NCI-H2081 treated with DMSO at 0.1 percent for 48 hours (cell line): ENCODE results near the gene CALCB.
A peak's percentile ranks its signal among the peaks of the same experiment; 100 is the strongest.

Experiments
- DNase-seq: peaks from one replicate; lab custom pipeline; 2025; lab: John Stamatoyannopoulos, UW

The CALCB gene

GRCh38 chr11:15074206-15075161 lies 1.1 kb downstream of the CALCB start:
- peak; percentile 70 for DNase-seq

- DNase-seq = no peak
These were observed 1.8 kb downstream of the CALCB start for GRCh38 chr11:15075162-15075526.

GRCh38 chr11:15091175-15091574 lies 17.8 kb downstream of the CALCB start:
- no peak for DNase-seq

- no peak for DNase-seq
These were observed 18.2 kb downstream of the CALCB start for GRCh38 chr11:15091625-15092024.

- DNase-seq = no peak
These were observed 20.0 kb downstream of the CALCB start for GRCh38 chr11:15093432-15093831.

- no peak for DNase-seq
These were observed 22.4 kb downstream of the CALCB start for GRCh38 chr11:15095736-15096228.

- DNase-seq = no peak
These were observed 24.0 kb downstream of the CALCB start for GRCh38 chr11:15097411-15097810.

GRCh38 chr11:15099267-15099666 lies 25.9 kb downstream of the CALCB start:
- no peak for DNase-seq

GRCh38 chr11:15101072-15101709 lies 27.8 kb downstream of the CALCB start:
- peak; percentile 16 for DNase-seq

- no peak for DNase-seq
These were observed 30.8 kb downstream of the CALCB start for GRCh38 chr11:15104166-15104565.

- DNase-seq = no peak
These were observed 33.0 kb downstream of the CALCB start for GRCh38 chr11:15106201-15106965.

- no peak for DNase-seq
These were observed 34.5 kb downstream of the CALCB start for GRCh38 chr11:15107730-15108515.

GRCh38 chr11:15108592-15109130 lies 35.3 kb downstream of the CALCB start:
- no peak for DNase-seq

GRCh38 chr11:15109602-15110001 lies 36.2 kb downstream of the CALCB start:
- DNase-seq = no peak

- DNase-seq = no peak
These were observed 37.8 kb downstream of the CALCB start for GRCh38 chr11:15111215-15111614.

GRCh38 chr11:15112131-15112541 lies 38.7 kb downstream of the CALCB start:
- no peak for DNase-seq

- DNase-seq = no peak
These were observed 40.0 kb downstream of the CALCB start for GRCh38 chr11:15113381-15113780.

GRCh38 chr11:15114501-15115475 lies 41.4 kb downstream of the CALCB start, which contains the start of gene INSC:
Gene INSC, plus strand, starts transcription at chr11:15114923. Its CDS starts 34,252 bp downstream, at chr11:15149175.
- DNase-seq = no peak

- no peak for DNase-seq
These were observed 42.3 kb downstream of the CALCB start for GRCh38 chr11:15115686-15116085.

- no peak for DNase-seq
These were observed 44.4 kb downstream of the CALCB start for GRCh38 chr11:15117751-15118150.
